Measurements from ENCODE around the gene HOGA1.

HOGA1 gene

GRCh38 chr10:97567891-97568290, 16.3 kb upstream of the HOGA1 start:
- Histone ChIP-seq H4K20me1 (ENCODE audit: insufficient read depth, low read length) (no peaks in the 10 kb centered on the region), H3K27ac (ENCODE audit: low read depth, low read length, poor library complexity, severe bottlenecking) (no peak overlapping the region), H3K36me3 (ENCODE audit: insufficient read depth, low read length) (no peaks in the 10 kb centered on the region), H3K9ac (ENCODE audit: low read length) (no peak overlapping the region), H3F3A (ENCODE audit: insufficient read depth, low read length) (no peaks in the 10 kb centered on the region), H3K4me3 (ENCODE audit: low read depth, low read length, poor library complexity, severe bottlenecking) (no peak overlapping the region), H2AFZ (ENCODE audit: low read length) (no peak overlapping the region), H3K4me2 (ENCODE audit: low read length) (no peak overlapping the region), H3K27me3 (ENCODE audit: insufficient read depth, low read length) (no peaks in the 10 kb centered on the region), H3K79me2 (ENCODE audit: insufficient read depth, low read length) (no peaks in the 10 kb centered on the region), H3K9me3 (ENCODE audit: low read length) (no peaks in the 10 kb centered on the region), H3K9me2 (ENCODE audit: low read depth, low read length) (no peaks in the 10 kb centered on the region), H3K4me1 (ENCODE audit: insufficient read depth, low read length, severe bottlenecking) (no peaks in the 10 kb centered on the region)
- TF ChIP-seq EZH2 (IDR thresholded peaks at IDR 0.05; ENCODE audit: borderline replicate concordance, low read length): no peak
- TF ChIP-seq, protein P1, sequence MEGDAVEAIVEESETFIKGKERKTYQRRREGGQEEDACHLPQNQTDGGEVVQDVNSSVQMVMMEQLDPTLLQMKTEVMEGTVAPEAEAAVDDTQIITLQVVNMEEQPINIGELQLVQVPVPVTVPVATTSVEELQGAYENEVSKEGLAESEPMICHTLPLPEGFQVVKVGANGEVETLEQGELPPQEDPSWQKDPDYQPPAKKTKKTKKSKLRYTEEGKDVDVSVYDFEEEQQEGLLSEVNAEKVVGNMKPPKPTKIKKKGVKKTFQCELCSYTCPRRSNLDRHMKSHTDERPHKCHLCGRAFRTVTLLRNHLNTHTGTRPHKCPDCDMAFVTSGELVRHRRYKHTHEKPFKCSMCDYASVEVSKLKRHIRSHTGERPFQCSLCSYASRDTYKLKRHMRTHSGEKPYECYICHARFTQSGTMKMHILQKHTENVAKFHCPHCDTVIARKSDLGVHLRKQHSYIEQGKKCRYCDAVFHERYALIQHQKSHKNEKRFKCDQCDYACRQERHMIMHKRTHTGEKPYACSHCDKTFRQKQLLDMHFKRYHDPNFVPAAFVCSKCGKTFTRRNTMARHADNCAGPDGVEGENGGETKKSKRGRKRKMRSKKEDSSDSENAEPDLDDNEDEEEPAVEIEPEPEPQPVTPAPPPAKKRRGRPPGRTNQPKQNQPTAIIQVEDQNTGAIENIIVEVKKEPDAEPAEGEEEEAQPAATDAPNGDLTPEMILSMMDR (IDR thresholded peaks at IDR 0.05; ENCODE audit: low read length): no peak

DNA sequence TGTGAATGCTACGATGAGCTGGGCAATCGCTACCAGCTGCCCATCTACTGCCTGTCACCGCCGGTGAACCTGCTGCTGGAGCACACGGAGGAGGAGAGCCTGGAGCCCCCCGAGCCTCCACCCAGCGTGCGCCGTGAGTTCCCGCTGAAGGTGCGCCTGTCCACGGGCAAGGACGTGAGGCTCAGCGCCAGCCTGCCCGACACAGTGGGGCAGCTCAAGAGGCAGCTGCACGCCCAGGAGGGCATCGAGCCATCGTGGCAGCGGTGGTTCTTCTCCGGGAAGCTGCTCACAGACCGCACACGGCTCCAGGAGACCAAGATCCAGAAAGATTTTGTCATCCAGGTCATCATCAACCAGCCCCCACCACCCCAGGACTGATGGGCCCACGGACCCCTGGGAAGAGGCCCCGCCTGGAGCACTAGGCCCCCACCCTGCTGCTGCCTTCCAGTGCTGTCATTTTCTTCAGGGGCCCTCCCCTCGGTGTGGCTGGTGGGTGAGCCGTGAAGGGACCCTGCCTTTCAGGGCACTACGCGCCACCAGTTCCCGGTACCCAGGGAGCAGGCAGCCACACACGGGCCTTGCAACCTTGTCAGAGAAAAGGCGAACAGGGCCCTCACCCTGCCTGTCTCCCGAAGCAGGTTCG, 13.9 kb upstream of the HOGA1 start:
- no peak overlapping the region for H3K27ac ChIP-seq (ENCODE audit: low read depth, low read length, poor library complexity, severe bottlenecking)
- H3K4me2 ChIP-seq (ENCODE audit: low read length): no peak overlapping the region
- no peak for TF ChIP-seq EZH2 (IDR thresholded peaks at IDR 0.05; ENCODE audit: borderline replicate concordance, low read length)
- TF ChIP-seq, protein P1 (IDR thresholded peaks at IDR 0.05; ENCODE audit: low read length): no peak
- no peak overlapping the region for H3K9ac ChIP-seq (ENCODE audit: low read length)
- no peaks in the 10 kb centered on the region for H3K9me3 ChIP-seq (ENCODE audit: low read length)
- no peak overlapping the region for H3K4me3 ChIP-seq (ENCODE audit: low read depth, low read length, poor library complexity, severe bottlenecking)
- H3K9me2 ChIP-seq (ENCODE audit: low read depth, low read length): no peaks in the 10 kb centered on the region
- no peaks in the 10 kb centered on the region for H3K4me1 ChIP-seq (ENCODE audit: insufficient read depth, low read length, severe bottlenecking)
- H3K79me2 ChIP-seq (ENCODE audit: insufficient read depth, low read length): no peaks in the 10 kb centered on the region
- no peaks in the 10 kb centered on the region for H4K20me1 ChIP-seq (ENCODE audit: insufficient read depth, low read length)
- H3K27me3 ChIP-seq (ENCODE audit: insufficient read depth, low read length): no peaks in the 10 kb centered on the region
- no peaks in the 10 kb centered on the region for H3F3A ChIP-seq (ENCODE audit: insufficient read depth, low read length)
- H2AFZ ChIP-seq (ENCODE audit: low read length): no peak overlapping the region
- no peaks in the 10 kb centered on the region for H3K36me3 ChIP-seq (ENCODE audit: insufficient read depth, low read length)

- H3F3A ChIP-seq (ENCODE audit: insufficient read depth, low read length): no peaks in the 10 kb centered on the region
- no peak overlapping the region for H3K27ac ChIP-seq (ENCODE audit: low read depth, low read length, poor library complexity, severe bottlenecking)
- H4K20me1 ChIP-seq (ENCODE audit: insufficient read depth, low read length): no peaks in the 10 kb centered on the region
- H3K9me3 ChIP-seq (ENCODE audit: low read length): no peaks in the 10 kb centered on the region
- TF ChIP-seq EZH2 (IDR thresholded peaks at IDR 0.05; ENCODE audit: borderline replicate concordance, low read length): no peak
- TF ChIP-seq, protein P1 (IDR thresholded peaks at IDR 0.05; ENCODE audit: low read length): no peak
- no peaks in the 10 kb centered on the region for H3K36me3 ChIP-seq (ENCODE audit: insufficient read depth, low read length)
- no peaks in the 10 kb centered on the region for H3K27me3 ChIP-seq (ENCODE audit: insufficient read depth, low read length)
- no peak overlapping the region for H3K9ac ChIP-seq (ENCODE audit: low read length)
- H2AFZ ChIP-seq (ENCODE audit: low read length): no peak overlapping the region
- H3K4me2 ChIP-seq (ENCODE audit: low read length): no peak overlapping the region
- no peaks in the 10 kb centered on the region for H3K4me1 ChIP-seq (ENCODE audit: insufficient read depth, low read length, severe bottlenecking)
- no peaks in the 10 kb centered on the region for H3K9me2 ChIP-seq (ENCODE audit: low read depth, low read length)
- H3K79me2 ChIP-seq (ENCODE audit: insufficient read depth, low read length): no peaks in the 10 kb centered on the region
- no peak overlapping the region for H3K4me3 ChIP-seq (ENCODE audit: low read depth, low read length, poor library complexity, severe bottlenecking)
These were observed 13.3 kb upstream of the HOGA1 start for GRCh38 chr10:97570789-97571471.
